ENCODE data around the gene SUGCT.

Gene SUGCT

DNA sequence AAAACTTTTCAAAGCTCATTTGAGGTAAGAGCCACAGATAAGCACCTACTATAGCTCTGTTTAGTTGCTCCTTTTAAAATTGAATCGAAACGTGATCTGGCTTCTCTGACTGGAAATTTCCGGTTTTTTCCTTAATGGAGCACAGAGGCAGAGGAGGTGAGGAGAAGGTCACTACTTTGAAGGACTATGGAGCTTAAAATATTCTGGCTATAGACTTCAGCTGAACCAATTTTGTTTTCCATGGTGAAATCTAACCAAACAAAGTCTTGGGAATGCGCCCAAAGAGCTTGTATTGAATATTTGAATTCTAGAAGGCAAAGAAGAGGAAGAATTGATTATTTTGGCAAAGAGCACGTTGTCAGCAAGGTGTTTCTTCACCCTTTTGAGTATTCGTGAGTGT is 711.1 kb downstream of the SUGCT start:
- DNase-seq, result no peak

DNA sequence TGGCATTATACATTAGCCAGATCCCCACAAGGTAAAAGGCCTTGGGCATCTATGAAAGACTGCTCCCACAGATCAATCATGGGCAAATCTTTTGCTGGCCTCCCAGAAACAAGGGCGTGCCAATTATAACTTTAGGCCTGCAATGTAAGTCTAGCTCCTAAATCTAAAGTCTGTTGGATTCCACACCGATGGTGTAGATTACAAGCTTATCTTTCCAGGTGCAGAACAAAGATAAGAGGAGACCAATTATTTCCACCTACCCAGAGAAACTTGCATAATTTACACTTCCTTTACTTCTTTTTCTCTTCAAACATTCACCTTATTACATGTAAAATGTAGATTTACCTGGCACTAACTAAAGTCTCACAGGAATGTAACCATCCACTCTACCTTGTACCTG is 713.1 kb downstream of the SUGCT start:
- DNase-seq, result no peak

DNA sequence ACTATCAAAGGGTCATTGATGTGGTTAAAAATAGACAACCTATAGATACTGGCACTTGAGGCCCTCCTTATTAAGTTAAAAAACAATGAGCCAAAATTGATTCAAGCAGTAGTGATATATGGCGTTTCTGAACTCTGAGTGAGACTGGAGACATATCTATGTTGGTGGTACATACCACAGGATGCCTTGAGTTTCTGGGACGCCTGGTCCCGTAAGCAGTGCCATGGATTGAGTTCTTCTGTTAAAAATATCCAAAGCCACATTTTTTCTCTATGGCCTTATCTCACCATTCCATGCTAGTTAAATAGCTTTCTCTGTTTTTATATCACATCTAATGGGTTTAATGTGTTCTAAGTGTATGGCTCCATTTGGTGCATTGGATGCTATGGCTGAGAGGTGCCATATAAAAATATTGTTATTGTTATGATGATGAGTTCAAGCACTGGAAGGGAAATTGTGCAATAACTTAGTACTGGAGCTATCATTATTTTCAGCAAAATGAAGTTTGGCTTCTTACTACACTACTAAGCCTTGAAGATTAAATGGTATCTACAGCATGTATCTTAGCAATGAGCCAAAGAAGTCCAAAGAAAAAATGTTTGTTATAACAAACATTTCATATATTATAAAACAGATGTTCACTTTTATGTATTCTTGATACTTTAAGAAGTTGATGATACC is 713.9 kb downstream of the SUGCT start:
- DNase-seq, result no peak

DNA sequence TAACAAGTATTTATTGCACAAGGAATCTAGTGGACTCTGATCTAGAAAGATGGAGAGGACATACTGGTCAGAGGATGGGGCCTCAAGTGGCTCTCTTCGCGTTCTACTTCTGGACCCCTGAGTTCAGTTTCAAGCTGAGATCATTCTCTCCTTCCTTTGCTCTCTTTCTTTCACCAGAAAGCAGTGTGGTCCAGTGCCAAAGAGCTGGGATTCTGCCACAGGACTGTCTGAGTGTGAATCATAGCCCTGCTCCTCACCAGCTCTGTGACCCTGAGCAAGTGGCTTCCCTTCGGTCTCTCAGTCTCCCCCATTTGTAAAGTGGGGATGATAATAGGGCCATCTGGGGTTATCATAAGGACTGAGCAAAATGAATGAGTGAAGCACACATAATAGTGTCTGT is 715.2 kb downstream of the SUGCT start:
- DNase-seq, result no peak

DNA sequence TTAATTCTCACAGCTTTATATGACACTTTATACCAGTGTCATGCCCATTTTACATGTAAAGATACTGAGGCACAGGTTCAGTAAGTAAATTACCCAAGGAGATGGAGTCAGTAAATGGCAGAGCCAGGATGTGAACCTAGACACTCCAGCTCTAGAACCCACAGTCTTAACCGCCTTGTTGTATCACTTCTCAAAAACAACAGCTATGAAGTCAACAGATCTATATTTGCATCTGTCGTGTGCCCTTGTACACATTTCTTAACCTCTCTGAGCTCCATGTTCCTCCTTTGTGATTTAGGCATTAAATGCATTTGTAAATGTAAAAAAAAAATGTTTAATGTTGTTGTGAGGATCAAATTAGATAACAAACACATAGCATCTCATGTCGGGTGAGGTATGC is 716.2 kb downstream of the SUGCT start:
- DNase-seq, result no peak

DNA sequence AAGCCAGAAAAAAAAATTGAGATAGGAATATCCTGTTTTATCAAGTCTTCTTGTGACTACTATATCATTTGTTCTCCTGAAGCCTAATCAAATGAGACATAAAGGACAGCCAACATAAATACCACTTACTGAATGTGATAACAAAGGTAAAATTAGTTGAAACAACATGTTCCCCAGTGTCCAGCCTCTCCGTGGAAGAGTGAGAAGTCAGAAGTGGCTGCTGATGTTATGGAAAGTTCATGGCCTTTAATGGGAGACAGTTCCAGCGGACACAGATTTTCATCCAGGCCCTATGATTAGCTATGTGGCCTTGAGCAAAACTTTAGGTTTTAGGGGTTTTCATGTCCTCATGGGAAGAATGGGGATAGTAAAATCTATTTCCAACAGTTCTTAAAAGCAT is 724.3 kb downstream of the SUGCT start:
- DNase-seq, result no peak

DNA sequence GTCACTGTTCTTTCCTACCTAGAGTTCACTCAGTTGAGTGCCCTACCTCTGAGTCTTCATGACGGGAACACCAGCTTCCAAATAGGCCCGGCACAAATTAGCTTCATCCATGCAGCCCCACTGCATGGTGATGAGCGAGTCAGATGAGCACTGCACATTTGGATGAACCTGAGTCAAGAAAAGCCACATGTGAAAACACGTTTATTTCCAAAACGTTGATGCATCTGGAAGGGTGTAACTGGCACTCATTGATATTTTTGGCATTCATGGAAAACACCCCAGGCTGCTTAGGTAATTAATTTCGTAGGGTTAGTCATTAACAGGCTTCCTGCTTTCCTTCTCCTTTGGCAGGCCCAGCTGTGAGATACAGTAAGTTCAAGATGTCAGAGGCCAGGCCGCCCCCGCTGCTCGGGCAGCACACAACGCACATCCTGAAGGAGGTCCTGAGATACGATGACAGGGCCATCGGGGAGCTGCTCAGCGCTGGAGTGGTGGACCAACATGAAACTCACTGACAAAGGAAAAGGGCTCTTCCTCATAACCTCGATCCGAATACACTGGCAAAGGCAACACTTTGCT is 725.2 kb downstream of the SUGCT start:
- no peak for DNase-seq

DNA sequence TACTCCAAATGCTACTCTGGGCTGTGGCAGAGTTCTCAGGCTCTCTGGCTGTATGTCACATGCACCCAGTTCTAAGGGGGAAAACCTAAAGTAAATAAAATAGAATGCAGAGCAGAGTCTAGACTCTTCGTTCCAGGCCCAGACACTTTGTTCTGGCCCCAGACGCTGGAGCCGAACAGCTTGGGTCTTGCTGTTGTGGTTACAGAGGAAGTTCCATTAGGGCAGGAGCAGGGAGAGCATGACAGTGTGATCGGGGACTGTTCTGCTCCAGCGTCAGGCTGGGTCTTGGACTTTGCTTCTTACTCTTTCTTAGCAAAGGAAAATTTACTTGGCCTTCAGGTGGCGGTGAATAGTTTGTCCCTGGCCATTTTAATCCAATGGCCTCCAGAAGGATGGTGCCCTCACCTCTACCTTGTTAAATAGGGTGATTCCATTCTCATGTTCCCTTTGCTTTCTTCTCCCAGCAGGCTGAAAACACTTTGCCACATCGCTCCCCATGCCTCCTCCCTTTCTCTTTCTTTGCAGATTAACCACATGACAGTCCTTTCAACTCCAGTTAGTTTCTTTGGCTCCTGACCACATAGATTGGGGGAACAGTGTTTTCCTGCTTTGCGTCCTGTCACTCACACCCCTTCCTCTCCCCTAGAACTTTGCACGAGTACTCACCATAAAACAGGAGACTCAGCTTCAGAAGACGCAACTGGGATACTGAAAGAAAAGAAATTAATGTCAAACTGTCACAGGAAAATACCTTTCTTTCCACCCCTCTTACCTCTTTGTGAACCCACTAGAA is 730.8 kb downstream of the SUGCT start:
- DNase-seq, result no peak

DNA sequence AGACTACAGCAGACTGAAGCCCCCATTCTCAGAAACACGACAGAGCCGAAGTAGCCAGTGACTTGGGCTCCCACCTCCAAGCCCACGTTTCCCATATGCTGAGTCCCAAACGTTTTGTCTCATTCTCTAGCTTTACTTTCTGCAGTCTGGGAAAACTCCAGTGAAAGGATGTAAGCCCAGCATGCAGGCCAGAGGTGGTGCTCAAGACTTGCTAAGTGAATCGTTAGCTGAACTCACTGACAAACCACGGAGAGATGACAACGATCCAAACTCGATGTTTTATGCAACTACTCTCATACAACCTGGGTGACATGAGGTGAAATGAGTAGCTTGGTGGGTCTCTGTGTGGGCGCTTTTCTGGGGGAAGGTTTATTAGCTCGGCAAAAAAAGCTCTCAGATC is 731.8 kb downstream of the SUGCT start:
- DNase-seq, result no peak

DNA sequence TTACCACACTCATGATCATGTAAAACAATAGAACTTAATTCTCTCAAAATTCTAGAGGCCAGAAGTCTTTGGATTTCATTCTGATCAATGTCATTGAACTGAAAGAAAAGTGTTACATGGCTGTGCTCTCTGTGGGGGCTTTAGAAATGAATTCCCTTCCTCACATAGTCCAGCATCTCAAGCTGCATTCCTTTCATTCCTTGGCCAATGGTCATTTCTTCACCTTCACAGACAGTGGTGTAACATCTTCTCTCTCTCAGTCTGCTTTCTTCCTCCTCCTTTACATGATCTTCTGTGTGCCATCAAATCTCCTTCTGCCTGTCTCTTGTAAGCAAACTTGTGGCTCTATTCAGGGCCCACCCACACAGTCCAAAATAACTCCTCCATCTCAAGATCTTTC is 735.3 kb downstream of the SUGCT start:
- DNase-seq, result no peak

DNA sequence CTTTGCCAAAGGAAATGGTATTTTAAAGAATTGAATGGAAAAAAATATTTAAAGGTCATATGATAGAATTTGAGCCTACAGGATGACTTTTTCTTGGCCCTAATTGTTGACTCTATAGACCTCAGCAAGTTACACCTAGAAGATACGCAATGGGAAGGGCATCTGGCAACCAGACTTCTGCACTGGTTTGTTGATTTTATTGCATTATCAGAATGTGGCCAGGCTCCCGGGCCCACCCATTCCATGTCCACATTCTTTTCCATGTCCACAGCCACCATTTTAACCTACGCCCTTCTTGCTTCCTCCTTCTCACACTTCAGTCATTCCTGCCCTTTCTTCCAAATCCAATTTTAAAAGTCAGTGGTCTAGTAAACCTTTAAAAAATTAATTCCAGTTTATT is 738.4 kb downstream of the SUGCT start:
- DNase-seq, result no peak

DNA sequence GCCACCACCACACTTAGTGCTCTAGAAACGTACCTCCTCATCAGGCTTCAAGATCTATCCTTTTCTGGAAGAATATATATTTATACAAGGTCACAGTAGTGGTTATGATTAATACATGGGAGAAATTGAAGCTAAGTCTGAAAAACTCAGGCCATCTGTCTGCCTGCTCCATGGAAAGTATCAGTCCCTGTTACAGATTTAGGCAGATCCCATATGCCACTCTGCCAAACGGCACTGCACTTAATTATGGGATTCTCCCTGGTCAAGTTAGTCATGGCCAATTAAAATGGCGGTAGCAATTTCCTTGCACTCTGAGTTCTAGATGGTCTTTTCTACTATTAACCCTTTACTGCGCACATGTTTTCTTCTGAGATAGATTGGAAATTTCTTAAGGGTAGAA is 740.0 kb downstream of the SUGCT start:
- DNase-seq, result no peak

DNA sequence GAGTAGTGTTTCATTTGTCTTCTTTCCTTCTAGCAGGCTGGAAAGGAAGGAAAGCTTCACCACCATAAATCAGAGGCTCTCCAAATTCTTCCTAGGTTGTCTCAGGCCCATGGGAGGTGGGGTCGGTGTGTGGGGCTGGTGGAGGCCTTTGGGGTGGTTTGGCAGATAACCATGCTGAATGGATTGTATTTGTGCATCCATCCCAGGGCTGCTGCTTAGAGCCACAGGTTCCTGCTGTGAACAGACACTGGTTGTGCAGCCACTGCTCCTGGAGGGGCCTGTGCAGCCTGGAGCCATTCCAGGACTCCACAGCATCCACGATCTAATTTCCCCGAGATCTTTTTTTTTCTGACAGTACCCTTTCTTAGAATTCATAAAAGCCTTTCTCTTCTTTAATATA is 741.8 kb downstream of the SUGCT start:
- no peak for DNase-seq

DNA sequence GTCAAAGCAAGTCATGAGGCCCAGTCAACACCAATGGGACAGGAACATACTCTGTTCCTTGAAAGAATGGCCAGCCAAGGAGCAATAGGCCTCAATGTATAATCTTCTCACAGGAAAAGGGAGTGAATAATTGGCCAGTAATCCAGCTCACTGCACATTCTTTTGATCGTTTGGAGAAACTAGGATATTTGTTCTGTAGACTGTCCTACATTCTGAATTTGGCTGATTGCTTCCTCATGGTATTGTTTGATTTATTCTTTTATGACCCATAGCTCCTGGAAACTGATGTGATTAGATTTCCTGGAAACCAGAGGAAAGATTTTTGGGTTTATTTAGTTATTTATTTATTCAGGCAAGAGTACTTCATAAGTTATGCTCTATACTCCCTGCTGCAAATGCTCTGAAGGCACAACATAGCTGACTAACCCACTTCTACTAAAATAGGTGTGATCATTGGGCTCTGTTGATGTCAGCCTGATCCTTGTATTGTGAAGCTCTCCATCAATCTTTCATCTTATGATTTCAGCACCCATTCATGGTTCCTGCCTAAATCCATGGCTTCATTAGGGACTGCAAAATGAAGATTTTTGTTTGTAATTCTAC is 745.2 kb downstream of the SUGCT start:
- DNase-seq, result no peak

DNA sequence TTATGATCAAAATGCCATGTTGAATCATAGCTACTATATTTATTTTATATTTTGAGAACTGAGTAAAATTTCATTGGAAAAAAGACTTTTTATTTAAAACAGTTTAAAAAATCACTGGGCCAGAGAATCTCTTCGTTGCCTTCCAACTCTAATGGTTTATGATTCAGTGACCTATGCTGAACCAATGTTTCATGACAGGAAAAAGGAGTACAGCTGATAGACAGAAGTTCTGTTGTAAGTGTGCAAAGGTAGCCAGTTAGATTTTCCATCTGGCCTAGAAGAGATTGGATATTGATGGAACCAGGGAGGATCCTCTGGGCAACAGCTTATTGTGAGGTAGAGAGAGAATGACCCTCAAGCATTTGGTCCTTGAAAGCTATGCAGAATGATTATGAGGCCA is 745.8 kb downstream of the SUGCT start:
- DNase-seq, result no peak

DNA sequence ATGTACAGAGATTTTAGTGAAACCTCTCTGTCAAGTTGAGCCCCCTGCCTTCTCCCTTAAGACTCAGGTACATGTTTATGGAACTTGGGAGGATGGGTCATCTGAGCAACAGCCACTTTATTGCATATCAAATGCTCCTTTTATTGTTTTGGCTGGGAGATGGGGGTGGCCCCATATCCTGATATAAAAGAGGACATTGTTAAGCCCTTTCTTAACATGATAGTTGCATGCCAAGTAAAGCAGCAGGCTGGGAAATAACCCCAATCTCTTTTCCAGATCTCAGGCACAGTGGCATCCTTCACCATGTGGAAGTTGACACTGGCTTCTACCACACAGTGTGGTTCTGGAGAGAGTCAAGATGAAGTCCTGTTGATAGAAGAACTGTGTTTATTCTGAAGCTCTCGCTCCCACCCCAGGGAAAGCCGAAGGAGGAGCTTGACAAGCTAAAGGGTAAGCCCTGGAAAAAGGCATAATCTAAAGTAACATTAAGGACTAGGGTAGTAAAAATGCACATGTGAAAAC is 746.7 kb downstream of the SUGCT start:
- DNase-seq, result no peak

DNA sequence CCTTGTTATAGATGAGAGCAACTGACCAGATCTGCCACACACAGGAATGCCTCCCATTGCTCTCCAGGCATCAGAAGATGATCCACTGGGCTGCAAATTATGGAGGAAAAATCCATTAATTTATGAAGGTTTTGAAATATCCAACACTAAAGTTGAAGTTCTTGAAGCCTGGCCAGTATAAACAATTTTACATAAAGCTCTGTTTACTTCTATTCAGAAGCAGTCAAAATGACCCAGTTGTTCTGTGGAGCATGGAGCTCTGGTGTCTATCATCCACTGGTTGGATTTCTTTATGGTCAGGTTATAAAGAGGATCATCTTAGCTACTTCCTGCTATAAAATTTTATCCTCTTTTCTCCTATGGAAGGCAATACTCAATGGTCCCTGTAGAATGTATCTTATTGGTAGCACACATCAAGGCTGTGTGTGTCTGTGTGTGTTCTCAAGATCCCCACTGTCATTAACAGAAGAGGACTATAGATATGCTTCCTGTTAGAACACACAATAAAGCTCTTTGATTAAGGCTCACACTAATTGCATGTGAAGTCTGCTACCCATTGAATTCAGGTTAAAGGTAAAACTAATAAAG is 747.4 kb downstream of the SUGCT start:
- no peak for DNase-seq

DNA sequence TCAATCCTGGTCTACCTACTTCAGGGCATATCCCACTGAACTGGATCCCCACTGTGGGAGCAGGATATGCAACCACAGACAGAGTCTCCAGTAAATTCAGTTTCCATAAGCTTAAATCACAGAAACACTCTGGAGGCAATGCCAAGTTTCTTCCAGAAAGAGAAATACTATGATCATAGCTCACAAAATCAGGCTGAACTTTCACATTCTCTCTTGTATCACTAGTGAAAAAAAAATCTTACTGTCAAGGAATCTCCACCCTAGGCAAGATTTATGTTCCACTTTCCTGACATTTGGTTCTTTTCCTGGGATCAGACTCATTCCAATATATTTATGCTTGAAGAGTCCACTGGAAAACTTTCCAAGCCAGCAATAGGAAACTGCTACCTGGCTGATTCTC is 749.0 kb downstream of the SUGCT start:
- no peak for DNase-seq

DNA sequence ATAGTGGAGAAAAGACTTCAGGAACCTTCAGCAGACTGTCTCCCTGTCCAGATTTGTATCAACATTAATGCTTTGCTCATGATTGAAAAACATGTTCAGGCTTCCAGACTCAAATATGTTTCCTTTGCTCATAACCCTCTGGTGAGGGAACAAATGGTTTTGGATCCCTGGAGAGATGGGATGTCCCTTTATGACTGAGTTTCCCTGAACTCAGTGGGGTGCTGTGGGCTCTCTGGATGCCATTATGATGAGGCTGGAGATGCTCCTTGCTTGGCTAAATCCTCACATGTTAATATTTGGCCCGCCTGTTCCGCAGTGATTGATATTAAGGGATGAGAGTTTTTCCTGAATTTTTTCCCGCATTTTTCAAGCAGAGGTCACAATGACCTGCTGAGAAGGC is 749.4 kb downstream of the SUGCT start:
- no peak for DNase-seq

DNA sequence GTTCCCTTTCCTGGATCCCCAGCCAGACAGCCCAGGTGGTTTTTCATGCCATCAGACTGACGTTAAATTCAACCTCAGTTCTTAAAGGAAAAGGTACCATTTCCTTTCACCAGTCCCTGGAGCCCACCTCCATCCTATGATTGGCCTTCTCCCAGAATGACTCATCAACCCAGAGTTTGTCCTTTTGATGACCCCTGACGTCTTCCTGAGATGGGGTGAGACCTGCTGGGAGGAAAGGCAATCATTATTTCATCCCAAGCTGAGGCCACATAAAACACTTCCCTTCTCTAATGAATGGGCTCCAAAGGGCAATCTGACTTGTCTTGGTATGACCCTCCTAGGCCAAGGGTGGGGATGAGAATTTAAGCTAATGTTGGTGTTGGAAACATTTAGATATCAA is 750.7 kb downstream of the SUGCT start:
- no peak for DNase-seq

DNA sequence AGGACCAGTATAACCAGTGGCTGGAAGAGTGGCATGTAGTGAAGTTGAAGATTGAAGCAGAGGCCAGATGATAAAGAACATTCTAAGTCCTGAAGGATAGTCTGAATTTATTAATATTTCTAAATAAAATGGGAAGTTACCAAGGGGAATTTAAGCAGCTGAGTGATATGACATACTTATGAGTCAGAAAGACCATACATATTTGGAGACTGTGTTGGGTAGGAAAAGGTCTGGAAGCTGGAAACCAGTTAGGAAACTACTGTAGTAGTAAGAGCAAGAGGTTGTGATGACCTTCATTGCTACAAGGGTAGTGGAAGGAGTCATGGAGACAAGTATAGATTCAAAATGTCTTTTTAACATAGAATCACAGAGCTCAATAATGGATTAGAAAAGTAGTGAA is 752.3 kb downstream of the SUGCT start:
- no peak for DNase-seq

DNA sequence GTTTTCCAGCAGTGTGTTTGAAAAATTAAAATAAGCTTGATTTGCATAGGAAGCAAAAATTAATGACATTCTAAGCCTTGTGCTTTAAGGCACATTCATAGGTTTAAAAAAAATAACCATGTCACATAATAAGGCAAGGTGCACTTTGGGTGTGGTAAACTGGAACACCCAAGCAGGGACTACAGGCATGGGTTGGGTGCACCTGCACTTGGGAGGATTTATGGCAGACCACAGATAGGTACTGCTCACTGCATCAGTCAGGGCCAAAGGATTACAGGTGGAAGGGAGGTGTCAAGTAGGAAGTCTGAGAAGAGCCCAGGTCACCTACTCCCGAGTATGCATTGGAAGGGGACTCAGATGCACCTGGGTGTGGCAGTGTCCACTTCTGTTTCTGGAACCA is 753.7 kb downstream of the SUGCT start:
- DNase-seq, result no peak

DNA sequence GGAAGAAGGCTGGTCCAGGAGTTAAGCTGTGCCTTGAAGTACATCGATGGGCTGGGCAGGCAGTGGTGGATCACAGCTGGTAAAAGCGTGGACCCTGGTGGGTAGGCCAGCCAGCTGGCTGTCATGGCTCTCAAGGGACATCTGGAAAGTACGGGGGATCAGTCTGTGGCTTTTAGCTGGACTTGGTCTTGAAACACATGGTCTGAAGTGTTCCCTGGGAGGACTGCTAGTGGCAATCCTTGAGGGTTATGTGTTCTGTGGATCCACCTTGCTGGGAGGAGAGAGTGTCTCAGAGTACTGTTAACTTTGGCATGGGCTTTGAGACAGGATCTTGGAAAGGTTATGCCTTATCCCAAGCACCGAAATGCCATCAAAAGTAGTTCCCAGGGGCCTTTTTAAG is 754.3 kb downstream of the SUGCT start:
- no peak for DNase-seq

All from activated CD4-positive, alpha-beta T cell treated with anti-CD3 and anti-CD28 coated beads for 1 hour (primary cell).